Fibroblast of lung (primary cell): ENCODE measurements around the gene ADAM15. TPM values are rescaled to one million over a fixed set of nuclear protein-coding genes. Genes with fewer than 3 reads are reported as not detected.

Experiments
- DNase-seq, 2 donors: peaks; one replicate each; pipeline versions ENCODE4 v3.0.0 to v3.0.0-alpha.2; 2010; ENCODE audit warnings: low read depth in 2 of 2
- H2AFZ ChIP-seq: 2 replicates; pipeline ENCODE4 v1.5.1; 2012; ENCODE audit warnings: low read length, control low read depth, inconsistent platforms
- H3K27ac ChIP-seq: 2 replicates; pipeline ENCODE4 v1.5.1; 2011; ENCODE audit warnings: low read length, control low read depth; ENCODE audit not compliant: insufficient read depth
- H3K27me3 ChIP-seq: 2 replicates; pipeline ENCODE4 v1.5.1; 2011; ENCODE audit warnings: mild to moderate bottlenecking, low read length; ENCODE audit not compliant: control insufficient read depth, insufficient read depth
- H3K36me3 ChIP-seq: 2 replicates; pipeline ENCODE4 v1.5.1; 2011; ENCODE audit warnings: low read length; ENCODE audit not compliant: control insufficient read depth, insufficient read depth
- H3K4me1 ChIP-seq: 2 replicates; pipeline ENCODE4 v1.5.1; 2011; ENCODE audit warnings: low read length; ENCODE audit not compliant: control insufficient read depth, insufficient read depth; ENCODE audit errors: extremely low read depth
- H3K4me2 ChIP-seq: 2 replicates; pipeline ENCODE4 v1.5.1; 2011; ENCODE audit warnings: low read length, control low read depth; ENCODE audit not compliant: insufficient read depth; ENCODE audit errors: extremely low read depth
- H3K4me3 ChIP-seq, 4 experiments: fragments of 200-600 bp in 1 of 4; sonication (generic) in 1 of 4; replicated peaks in 1 of 4; 2 replicates each; pipeline ENCODE4 v1.5.1; 2011 to 2016; ENCODE audit warnings: low read length in 4 of 4, low read depth in 3 of 4, mild to moderate bottlenecking in 3 of 4, control low read depth in 2 of 4, inconsistent platforms in 1 of 4, mixed read lengths in 1 of 4; ENCODE audit not compliant: insufficient read depth in 1 of 4; ENCODE audit errors: control extremely low read depth in 1 of 4
- H3K79me2 ChIP-seq: 2 replicates; pipeline ENCODE4 v1.5.1; 2012; ENCODE audit warnings: mild to moderate bottlenecking, low read length, inconsistent platforms; ENCODE audit not compliant: control insufficient read depth, insufficient read depth
- H3K9ac ChIP-seq: 2 replicates; pipeline ENCODE4 v1.5.1; 2011; ENCODE audit warnings: mild to moderate bottlenecking, low read length, control low read depth; ENCODE audit not compliant: insufficient read depth
- H3K9me3 ChIP-seq: 2 replicates; pipeline ENCODE4 v1.5.1; 2012; ENCODE audit warnings: low read depth, low read length; ENCODE audit not compliant: control insufficient read depth, insufficient read depth
- H4K20me1 ChIP-seq: 2 replicates; pipeline ENCODE4 v1.5.1; 2011; ENCODE audit warnings: low read length; ENCODE audit not compliant: control insufficient read depth, insufficient read depth; ENCODE audit errors: extremely low read depth
- EZH2 ChIP-seq: IDR thresholded peaks from 2 replicates; pipeline ENCODE4 v1.5.1; 2012; ENCODE audit warnings: low read length, control low read depth, mild to moderate bottlenecking; ENCODE audit errors: missing control alignments
- polyA plus RNA-seq, 2 donors: library from polyadenylated mRNA; depleted of rRNA in 1 of 2; stranded (reverse) in 1 of 2; unstranded in 1 of 2; fragments of >200 nt; gene quantifications; 2 replicates each; pipeline ENCODE4 v1.2.1, GENCODE V29; 2011 to 2012; ENCODE audit warnings: missing spikeins in 1 of 2
- total RNA-seq: library from RNA; depleted of rRNA; stranded (reverse); fragments of >200 nt; gene quantifications from 2 replicates; pipeline ENCODE4 v1.2.1, GENCODE V29; 2014
- TF ChIP-seq, protein P1 (sequence below), 2 donors: IDR thresholded peaks in 1 of 2; conservative IDR thresholded peaks in 1 of 2; 1 replicate in 1 of 2; 2 replicates in 1 of 2; pipeline ENCODE4 v1.5.1; 2011 to 2012; ENCODE audit warnings: low read length in 2 of 2, control low read depth in 1 of 2, inconsistent platforms in 1 of 2, low read depth in 1 of 2, mild to moderate bottlenecking in 1 of 2

ADAM15 gene
- total and polyA plus RNA-seq, 2 donors (not counting 1 experiment from before 2014, with no cell fraction given): 19.5 to 58.5 TPM

DNA sequence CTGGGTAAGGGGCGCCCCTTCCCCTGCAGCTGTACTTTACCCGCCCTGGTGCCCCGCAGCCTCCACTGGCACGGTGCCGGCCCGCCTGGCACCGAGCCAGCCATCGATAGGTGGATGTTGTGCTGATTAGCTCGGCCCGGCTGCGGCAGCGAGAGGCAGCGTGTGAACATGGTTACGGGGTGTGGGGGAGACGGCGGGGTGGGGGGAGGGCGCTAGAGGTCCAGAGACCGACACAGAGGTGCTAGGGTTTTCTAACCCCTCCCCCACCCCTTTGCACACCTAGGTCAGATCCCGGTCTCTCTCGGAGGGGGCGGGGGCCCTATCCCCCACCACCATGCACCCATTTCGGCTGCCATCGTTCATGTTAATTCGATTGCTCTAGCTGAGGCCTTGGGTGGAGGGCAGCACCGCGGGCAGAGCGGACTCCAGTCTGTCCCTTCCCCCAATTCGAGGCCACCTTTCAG, 19.1 kb downstream of the ADAM15 start:
- Histone ChIP-seq H2AFZ (no peak overlapping the region), H3K4me3 (peak overlapping the region in 3 of 4 experiments; percentile 50 to 57 (median 54))

DNA sequence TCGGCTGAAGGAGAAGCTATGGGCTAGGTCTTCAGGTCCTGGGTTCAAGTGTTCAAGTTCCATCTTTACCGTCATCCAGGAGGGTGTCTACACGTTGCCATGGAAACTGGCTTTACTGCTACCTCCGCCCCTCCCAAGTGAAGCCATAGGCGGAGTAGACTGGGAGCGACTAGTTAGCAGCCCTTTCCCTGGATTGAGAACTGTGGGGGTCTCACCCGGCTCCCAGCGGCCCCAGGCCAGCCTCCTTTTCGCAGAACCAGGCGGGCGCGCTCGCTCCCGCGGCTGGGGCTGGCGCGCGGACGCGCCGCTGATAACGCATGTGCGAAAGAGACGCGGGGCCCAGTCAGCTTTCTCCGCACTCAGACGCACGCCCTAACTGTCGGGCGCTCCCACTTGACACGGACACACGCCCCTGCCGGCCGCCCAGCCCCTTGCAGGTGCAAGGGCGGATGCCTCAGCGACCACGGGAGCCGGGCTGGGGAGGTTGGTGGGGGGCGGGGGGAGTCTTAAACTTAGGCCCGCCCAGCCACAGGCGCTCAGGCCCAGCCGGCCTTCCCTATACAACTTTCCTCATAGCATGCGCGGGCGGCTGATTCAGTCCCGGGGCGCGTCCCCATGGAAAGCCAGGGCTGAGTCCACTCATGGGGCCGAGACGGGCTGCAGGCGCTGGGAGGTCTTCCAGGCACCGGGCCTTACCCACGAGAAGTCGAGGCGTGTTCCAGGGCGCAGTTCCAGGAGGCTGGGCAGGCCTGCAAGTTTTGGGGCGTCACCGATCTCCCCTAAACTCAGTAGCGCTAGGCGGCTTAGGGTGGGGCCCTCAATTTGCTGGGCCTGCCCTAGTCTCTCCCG, 19.8 kb downstream of the ADAM15 start:
- TF ChIP-seq, protein P1, sequence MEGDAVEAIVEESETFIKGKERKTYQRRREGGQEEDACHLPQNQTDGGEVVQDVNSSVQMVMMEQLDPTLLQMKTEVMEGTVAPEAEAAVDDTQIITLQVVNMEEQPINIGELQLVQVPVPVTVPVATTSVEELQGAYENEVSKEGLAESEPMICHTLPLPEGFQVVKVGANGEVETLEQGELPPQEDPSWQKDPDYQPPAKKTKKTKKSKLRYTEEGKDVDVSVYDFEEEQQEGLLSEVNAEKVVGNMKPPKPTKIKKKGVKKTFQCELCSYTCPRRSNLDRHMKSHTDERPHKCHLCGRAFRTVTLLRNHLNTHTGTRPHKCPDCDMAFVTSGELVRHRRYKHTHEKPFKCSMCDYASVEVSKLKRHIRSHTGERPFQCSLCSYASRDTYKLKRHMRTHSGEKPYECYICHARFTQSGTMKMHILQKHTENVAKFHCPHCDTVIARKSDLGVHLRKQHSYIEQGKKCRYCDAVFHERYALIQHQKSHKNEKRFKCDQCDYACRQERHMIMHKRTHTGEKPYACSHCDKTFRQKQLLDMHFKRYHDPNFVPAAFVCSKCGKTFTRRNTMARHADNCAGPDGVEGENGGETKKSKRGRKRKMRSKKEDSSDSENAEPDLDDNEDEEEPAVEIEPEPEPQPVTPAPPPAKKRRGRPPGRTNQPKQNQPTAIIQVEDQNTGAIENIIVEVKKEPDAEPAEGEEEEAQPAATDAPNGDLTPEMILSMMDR (conservative IDR thresholded peaks at IDR 0.05 in 1 of 2, IDR thresholded peaks at IDR 0.05 in 1 of 2; ENCODE audit: low read depth in 1 of 2, low read length in 2 of 2): peak in 1 of 2 donors; percentile 24
- TF ChIP-seq EZH2: no peak
- Histone ChIP-seq H3K9me3 (no peaks in the 10 kb centered on the region), H3K27me3 (peaks cover 15% of the 10 kb centered on the region), H3K4me2 (peak overlapping the region; percentile 87), H4K20me1 (no peaks in the 10 kb centered on the region), H3K27ac (no peak overlapping the region), H3K4me3 (peak overlapping the region in 3 of 4 experiments; percentile 50 to 57 (median 54)), H3K4me1 (peaks cover 5% of the 10 kb centered on the region), H3K79me2 (no peaks in the 10 kb centered on the region), H3K9ac (peak overlapping the region; percentile 30), H3K36me3 (no peaks in the 10 kb centered on the region), H2AFZ (peak overlapping the region; percentile 74)
- DNase-seq: peak; percentile 61 to 78

More for the DNA sequence above, 19.1 kb downstream of the ADAM15 start:
- Histone ChIP-seq H3K9ac (peak overlapping the region; percentile 30), H3K4me1 (peaks cover 5% of the 10 kb centered on the region), H3K36me3 (no peaks in the 10 kb centered on the region), H3K27me3 (peaks cover 14% of the 10 kb centered on the region), H3K4me2 (peak overlapping the region; percentile 87), H4K20me1 (no peaks in the 10 kb centered on the region), H3K27ac (no peak overlapping the region), H3K79me2 (no peaks in the 10 kb centered on the region), H3K9me3 (no peaks in the 10 kb centered on the region)
- TF ChIP-seq EZH2: no peak
- TF ChIP-seq, protein P1 (conservative IDR thresholded peaks at IDR 0.05 in 1 of 2, IDR thresholded peaks at IDR 0.05 in 1 of 2; ENCODE audit: low read depth in 1 of 2, low read length in 2 of 2): no peak
- DNase-seq: no peak

DNA sequence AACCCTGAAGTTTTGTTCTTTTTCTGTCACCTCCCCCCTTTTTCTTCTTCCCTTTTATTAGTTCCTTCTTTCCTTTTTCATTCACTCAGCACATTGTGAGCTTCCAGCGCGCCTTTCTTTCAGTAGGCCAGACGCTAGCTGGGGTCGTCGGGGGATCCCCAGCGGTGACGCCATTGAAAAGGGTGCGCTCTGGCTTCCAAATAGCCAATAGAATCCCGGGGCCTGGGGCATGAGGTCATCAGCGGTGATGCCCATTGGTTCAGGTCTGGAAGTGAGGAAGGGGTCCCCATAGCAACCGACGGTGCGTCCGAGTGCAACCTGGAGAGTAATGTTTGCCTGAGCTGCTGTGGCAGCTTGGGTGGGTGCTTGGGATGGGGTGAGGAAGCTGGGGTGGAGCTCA, 20.6 kb downstream of the ADAM15 start:
- H2AFZ ChIP-seq: no peak overlapping the region

More for the DNA sequence above, 20.6 kb downstream of the ADAM15 start:
- Histone ChIP-seq H3K27ac (no peak overlapping the region), H3K4me3 (no peak overlapping the region), H3K4me2 (no peak overlapping the region), H3K9ac (no peak overlapping the region), H3K27me3 (peaks cover 21% of the 10 kb centered on the region), H4K20me1 (no peaks in the 10 kb centered on the region), H3K4me1 (peaks cover 5% of the 10 kb centered on the region), H3K9me3 (no peaks in the 10 kb centered on the region), H3K36me3 (no peaks in the 10 kb centered on the region), H3K79me2 (no peaks in the 10 kb centered on the region)
- DNase-seq: no peak
- TF ChIP-seq, protein P1 (conservative IDR thresholded peaks at IDR 0.05 in 1 of 2, IDR thresholded peaks at IDR 0.05 in 1 of 2; ENCODE audit: low read depth in 1 of 2, low read length in 2 of 2): no peak
- TF ChIP-seq EZH2: no peak
